Glomerular endothelial cell (primary cell): ENCODE data around the gene PPFIA1. TPM values are rescaled to one million over a fixed set of nuclear protein-coding genes. Genes with fewer than 3 reads are reported as not detected.
"Not testable (repeated sequence)": the region's sequence is repeated elsewhere in the genome, so short reads cannot be mapped to it uniquely, and the experiment has no call there.

Source experiments
- DNase-seq: peaks from one replicate; pipeline ENCODE4 v3.0.0-alpha.2; 2011; ENCODE audit warnings: low read depth, low spot score; ENCODE audit errors: extremely low read depth
- total RNA-seq: library from RNA; depleted of rRNA; stranded (reverse); fragments of >200 nt; gene quantifications from 2 replicates; pipeline ENCODE4 v1.2.3, GENCODE V29; 2015

PPFIA1 gene
- total RNA-seq, 1 donor from 2014 or later: 42.1 TPM

- no peak for DNase-seq
Observed at GRCh38 chr11:70381872-70382861, 111.7 kb downstream of the PPFIA1 start.

- no peak for DNase-seq
Observed at GRCh38 chr11:70383664-70384565, 113.4 kb downstream of the PPFIA1 start.

- DNase-seq: no peak
Observed at GRCh38 chr11:70384566-70385152, 114.2 kb downstream of the PPFIA1 start.

GRCh38 chr11:70387564-70387963 is 117.1 kb downstream of the PPFIA1 start:
- no peak for DNase-seq

- DNase-seq: no peak
Observed at GRCh38 chr11:70389201-70389600, 118.7 kb downstream of the PPFIA1 start.

- DNase-seq: not testable (repeated sequence)
Observed at GRCh38 chr11:70390882-70391281, 120.4 kb downstream of the PPFIA1 start.

GRCh38 chr11:70394211-70394950 is 123.9 kb downstream of the PPFIA1 start:
- DNase-seq: no peak

- no peak for DNase-seq
Observed at GRCh38 chr11:70397336-70397982, 127.0 kb downstream of the PPFIA1 start.

GRCh38 chr11:70397983-70398833 is 127.7 kb downstream of the PPFIA1 start, which contains the start of gene CTTN:
TSS of gene CTTN (plus strand) at chr11:70398529. CDS start at chr11:70407298, 8,769 bp downstream.
- DNase-seq: no peak

- DNase-seq: no peak
Observed at GRCh38 chr11:70398834-70399680, 128.6 kb downstream of the PPFIA1 start.

GRCh38 chr11:70399681-70400112 is 129.2 kb downstream of the PPFIA1 start:
- peak; percentile 58 for DNase-seq

- no peak for DNase-seq
Observed at GRCh38 chr11:70400643-70401042, 130.2 kb downstream of the PPFIA1 start.

GRCh38 chr11:70402016-70402415 is 131.5 kb downstream of the PPFIA1 start:
- DNase-seq: no peak

- no peak for DNase-seq
Observed at GRCh38 chr11:70402685-70403084, 132.2 kb downstream of the PPFIA1 start.

- DNase-seq: no peak
Observed at GRCh38 chr11:70404244-70404643, 133.8 kb downstream of the PPFIA1 start.

GRCh38 chr11:70405679-70406395 is 135.3 kb downstream of the PPFIA1 start:
- DNase-seq: no peak

GRCh38 chr11:70407121-70407520 is 136.6 kb downstream of the PPFIA1 start:
- no peak for DNase-seq
